Nephron progenitor cell (in vitro differentiated cells): ENCODE measurements around the gene HIVEP3.

ENCODE experiments used
- DNase-seq: peaks from one replicate; pipeline ENCODE4 v3.0.0; 2021
- H3K27ac Mint-ChIP-seq: 2 replicates; pipeline ENCODE4 v1.8.0; 2021; ENCODE audit warnings: mild to moderate bottlenecking, moderate library complexity, mixed read lengths
- H3K27me3 Mint-ChIP-seq: 2 replicates; pipeline ENCODE4 v1.8.0; 2021; ENCODE audit warnings: mild to moderate bottlenecking, low read depth, mixed read lengths; ENCODE audit not compliant: poor library complexity
- H3K36me3 Mint-ChIP-seq: 2 replicates; pipeline ENCODE4 v1.8.0; 2021; ENCODE audit warnings: low read depth, mixed read lengths
- H3K4me1 Mint-ChIP-seq: 2 replicates; pipeline ENCODE4 v1.8.0; 2021; ENCODE audit warnings: mixed read lengths
- H3K4me3 Mint-ChIP-seq: 2 replicates; pipeline ENCODE4 v1.8.0; 2021; ENCODE audit warnings: mild to moderate bottlenecking, moderate library complexity, mixed read lengths
- H3K9me3 Mint-ChIP-seq: 2 replicates; pipeline ENCODE4 v1.8.0; 2021; ENCODE audit warnings: mild to moderate bottlenecking, moderate library complexity, mixed read lengths
- TF ChIP-seq, protein P1 (sequence below): fragments of 200-600 bp; sonication (generic); IDR thresholded peaks from 2 replicates; pipeline ENCODE4 v1.5.0; 2021; ENCODE audit warnings: antibody characterized with exemption

HIVEP3 gene

DNA sequence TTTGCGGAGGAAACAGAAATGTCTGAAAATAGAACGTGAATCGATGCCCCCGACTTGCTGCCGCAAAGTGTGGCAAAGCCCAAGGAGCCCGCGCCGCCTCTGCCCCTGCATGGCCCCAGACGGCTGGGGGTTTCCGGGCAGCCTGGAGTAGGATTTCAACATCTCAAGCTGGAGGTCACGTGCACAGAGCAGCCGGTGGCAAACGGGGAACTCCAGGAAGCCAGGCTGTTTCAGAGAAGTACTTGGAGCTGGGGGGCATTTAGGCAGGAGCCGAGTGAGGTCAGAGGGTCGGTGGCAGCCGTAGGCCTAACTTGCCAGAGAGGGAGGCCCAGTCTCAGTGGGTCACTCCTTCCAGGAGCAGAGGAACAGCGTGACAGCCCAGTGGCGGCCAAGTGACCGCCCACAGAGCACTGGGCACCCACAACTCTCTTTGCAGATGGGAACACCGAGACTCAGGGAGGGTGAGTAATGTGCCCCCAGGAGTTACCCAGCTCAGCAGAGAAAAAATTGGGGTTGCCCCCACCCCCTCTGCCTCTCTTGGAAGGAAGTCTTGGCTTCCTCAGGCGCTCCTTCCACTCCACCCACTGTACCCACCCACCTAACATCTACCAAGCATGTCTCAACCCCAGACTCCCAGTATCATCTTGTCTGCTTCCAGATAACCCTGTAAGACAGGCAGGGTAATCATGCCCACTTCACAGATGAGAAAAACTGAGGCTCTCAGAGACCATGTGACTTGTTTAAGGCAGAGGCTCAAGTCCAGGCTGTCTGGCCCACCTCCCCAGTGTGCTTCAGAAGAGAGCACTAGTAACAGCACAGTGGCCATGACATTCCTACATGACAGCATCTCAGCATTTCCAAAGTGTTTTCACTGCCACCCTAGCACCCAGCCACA is 179.4 kb downstream of the HIVEP3 start:
- peak overlapping the region; percentile 81 for H3K27ac Mint-ChIP-seq
- peak; percentile 28 for DNase-seq
- no peaks in the 10 kb centered on the region for H3K36me3 Mint-ChIP-seq
- peaks cover 59% of the 10 kb centered on the region for H3K4me1 Mint-ChIP-seq
- TF ChIP-seq, protein P1, sequence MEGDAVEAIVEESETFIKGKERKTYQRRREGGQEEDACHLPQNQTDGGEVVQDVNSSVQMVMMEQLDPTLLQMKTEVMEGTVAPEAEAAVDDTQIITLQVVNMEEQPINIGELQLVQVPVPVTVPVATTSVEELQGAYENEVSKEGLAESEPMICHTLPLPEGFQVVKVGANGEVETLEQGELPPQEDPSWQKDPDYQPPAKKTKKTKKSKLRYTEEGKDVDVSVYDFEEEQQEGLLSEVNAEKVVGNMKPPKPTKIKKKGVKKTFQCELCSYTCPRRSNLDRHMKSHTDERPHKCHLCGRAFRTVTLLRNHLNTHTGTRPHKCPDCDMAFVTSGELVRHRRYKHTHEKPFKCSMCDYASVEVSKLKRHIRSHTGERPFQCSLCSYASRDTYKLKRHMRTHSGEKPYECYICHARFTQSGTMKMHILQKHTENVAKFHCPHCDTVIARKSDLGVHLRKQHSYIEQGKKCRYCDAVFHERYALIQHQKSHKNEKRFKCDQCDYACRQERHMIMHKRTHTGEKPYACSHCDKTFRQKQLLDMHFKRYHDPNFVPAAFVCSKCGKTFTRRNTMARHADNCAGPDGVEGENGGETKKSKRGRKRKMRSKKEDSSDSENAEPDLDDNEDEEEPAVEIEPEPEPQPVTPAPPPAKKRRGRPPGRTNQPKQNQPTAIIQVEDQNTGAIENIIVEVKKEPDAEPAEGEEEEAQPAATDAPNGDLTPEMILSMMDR, result no peak
- H3K27me3 Mint-ChIP-seq, result peaks cover 20% of the 10 kb centered on the region
- no peaks in the 10 kb centered on the region for H3K9me3 Mint-ChIP-seq
- H3K4me3 Mint-ChIP-seq, result peak overlapping the region; percentile 25

DNA sequence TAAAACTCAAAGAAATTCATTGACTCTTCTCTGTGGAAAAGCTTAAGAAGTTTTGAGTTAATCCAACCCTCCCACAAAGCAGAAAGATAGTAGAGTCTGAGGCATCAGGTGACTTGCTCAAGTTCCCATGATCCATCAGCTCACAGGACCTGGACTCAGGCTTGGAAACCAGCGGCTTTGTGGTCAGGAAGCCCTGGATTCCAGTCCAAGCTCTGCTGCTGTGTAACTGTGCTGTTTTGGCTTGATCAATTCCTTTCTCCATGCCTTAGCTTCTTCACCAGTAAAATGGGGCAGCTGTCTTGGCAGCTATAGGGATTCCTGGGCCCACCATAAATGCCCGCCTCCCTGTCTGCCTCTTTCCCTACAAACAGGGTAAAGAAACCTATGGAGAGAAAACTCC is 180.2 kb downstream of the HIVEP3 start:
- H3K9me3 Mint-ChIP-seq, result no peaks in the 10 kb centered on the region
- H3K4me1 Mint-ChIP-seq, result peaks cover 66% of the 10 kb centered on the region
- H3K27me3 Mint-ChIP-seq, result peaks cover 12% of the 10 kb centered on the region
- TF ChIP-seq, protein P1, result no peak
- H3K36me3 Mint-ChIP-seq, result no peaks in the 10 kb centered on the region
- peak overlapping the region; percentile 25 for H3K4me3 Mint-ChIP-seq
- no peak for DNase-seq
- peak overlapping the region; percentile 81 for H3K27ac Mint-ChIP-seq

DNA sequence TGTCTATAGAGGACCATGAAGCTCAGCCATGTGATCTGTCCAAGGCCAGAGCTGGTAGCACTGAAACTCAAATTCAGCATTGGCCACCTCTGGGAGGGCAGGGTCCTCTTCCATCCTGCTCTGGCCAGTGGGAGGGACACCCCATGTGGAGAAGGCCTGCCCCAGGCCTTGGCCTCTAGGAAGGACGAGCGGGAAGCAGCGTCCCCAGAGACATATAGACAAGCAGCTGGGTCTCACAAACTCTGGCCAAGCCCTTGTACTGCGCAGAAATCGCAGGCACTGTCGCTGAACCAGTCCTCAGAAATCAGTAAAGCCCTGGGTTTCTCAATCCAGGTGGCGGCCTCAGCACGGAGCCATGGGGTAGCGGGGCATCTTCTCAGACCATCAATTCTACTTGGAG is 180.7 kb downstream of the HIVEP3 start:
- H3K27ac Mint-ChIP-seq, result no peak overlapping the region
- peaks cover 15% of the 10 kb centered on the region for H3K27me3 Mint-ChIP-seq
- no peak overlapping the region for H3K4me3 Mint-ChIP-seq
- DNase-seq, result no peak
- no peaks in the 10 kb centered on the region for H3K9me3 Mint-ChIP-seq
- no peaks in the 10 kb centered on the region for H3K36me3 Mint-ChIP-seq
- TF ChIP-seq, protein P1, result no peak
- peaks cover 71% of the 10 kb centered on the region for H3K4me1 Mint-ChIP-seq

DNA sequence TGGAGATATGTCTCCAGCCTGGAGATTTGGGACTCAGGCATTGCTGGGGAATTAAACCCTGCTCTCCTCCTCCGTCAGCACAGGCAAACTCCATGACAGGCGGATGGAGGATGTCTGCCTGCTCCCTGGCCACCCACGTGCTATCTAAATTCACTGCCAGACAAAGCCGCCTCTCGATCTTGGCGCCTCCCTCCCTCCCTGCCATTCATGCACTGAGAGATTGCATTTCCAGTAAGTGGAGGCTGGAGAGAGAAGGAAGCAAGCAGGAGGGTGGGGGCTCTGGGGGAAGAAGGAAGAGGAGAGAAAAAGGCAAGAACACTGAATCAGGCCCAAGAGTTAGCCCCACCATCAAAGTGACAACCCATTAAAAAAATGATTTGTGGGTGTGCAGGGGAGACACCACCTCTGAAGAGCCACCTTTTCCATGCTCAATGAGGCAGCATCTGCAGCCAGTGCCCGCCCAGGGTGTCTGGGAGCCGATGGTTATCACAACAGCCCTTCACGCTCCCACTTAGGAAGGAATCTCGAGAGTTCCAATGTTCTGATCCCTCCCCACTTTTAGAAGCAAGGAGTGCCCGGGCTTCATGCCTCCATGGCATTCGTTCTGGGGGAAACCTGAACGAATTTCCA is 183.0 kb downstream of the HIVEP3 start:
- H3K27me3 Mint-ChIP-seq, result peaks cover 10% of the 10 kb centered on the region
- TF ChIP-seq, protein P1, result no peak
- H3K9me3 Mint-ChIP-seq, result no peaks in the 10 kb centered on the region
- H3K36me3 Mint-ChIP-seq, result no peaks in the 10 kb centered on the region
- peaks cover 61% of the 10 kb centered on the region for H3K4me1 Mint-ChIP-seq
- peak; percentile 34 for DNase-seq
- H3K27ac Mint-ChIP-seq, result peak overlapping the region; percentile 7
- H3K4me3 Mint-ChIP-seq, result peak overlapping the region; percentile 15

DNA sequence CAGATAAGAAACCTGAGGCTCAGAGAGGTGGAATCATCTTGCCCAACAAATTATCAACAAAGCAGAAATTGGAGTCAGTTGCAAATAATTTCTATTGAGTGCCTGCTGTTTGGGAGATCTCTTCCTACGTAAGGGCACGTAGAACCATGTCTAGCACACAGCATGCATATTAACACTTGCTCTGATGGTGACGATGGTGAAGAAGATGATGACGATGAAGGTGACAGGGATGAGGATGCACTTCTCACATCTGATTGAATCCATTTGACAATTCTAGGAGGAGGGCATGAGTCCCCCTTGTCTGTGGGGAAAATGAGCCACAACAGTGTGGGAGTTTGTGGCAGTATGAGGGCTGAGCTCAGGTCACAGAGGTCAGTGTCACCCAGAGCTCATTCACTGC is 183.6 kb downstream of the HIVEP3 start:
- H3K4me3 Mint-ChIP-seq, result no peak overlapping the region
- no peaks in the 10 kb centered on the region for H3K9me3 Mint-ChIP-seq
- peaks cover 60% of the 10 kb centered on the region for H3K4me1 Mint-ChIP-seq
- H3K27ac Mint-ChIP-seq, result no peak overlapping the region
- H3K36me3 Mint-ChIP-seq, result no peaks in the 10 kb centered on the region
- TF ChIP-seq, protein P1, result no peak
- peaks cover 7% of the 10 kb centered on the region for H3K27me3 Mint-ChIP-seq
- no peak for DNase-seq
